HL-60/S4 treated with retinoic acid at 250 ng/mL for 4 days and 3 days (cell line): ENCODE measurements around the gene PRKCZ.

Experiments used
- in situ Hi-C: fragments of 300-500 bp; cut with MboI; formaldehyde crosslinking; loops from 2 replicates; pipeline ENCODE4 v1.7.0; 2022; ENCODE audit warnings: low sequenced_read_pairs

PRKCZ gene

GRCh38 chr1:2213576-2214505, 163.6 kb downstream of the PRKCZ start:
- in situ Hi-C loops, result no loop called here

GRCh38 chr1:2214541-2215241, 164.5 kb downstream of the PRKCZ start:
- in situ Hi-C loops, result no loop called here

- in situ Hi-C loops, result no loop called here
These were observed 165.1 kb downstream of the PRKCZ start for GRCh38 chr1:2215329-2215728.

GRCh38 chr1:2215909-2216766, 165.9 kb downstream of the PRKCZ start:
- in situ Hi-C loops, result no loop called here

- in situ Hi-C loops, result no loop called here
These were observed 166.5 kb downstream of the PRKCZ start for GRCh38 chr1:2216767-2217058.

- in situ Hi-C loops, result no loop called here
These were observed 171.1 kb downstream of the PRKCZ start for GRCh38 chr1:2221271-2221670.

GRCh38 chr1:2224170-2224584, 174.0 kb downstream of the PRKCZ start:
- in situ Hi-C loops, result no loop called here

- in situ Hi-C loops, result no loop called here
These were observed 174.6 kb downstream of the PRKCZ start for GRCh38 chr1:2224631-2225428.

GRCh38 chr1:2226525-2227345, 176.5 kb downstream of the PRKCZ start:
- in situ Hi-C loops, result no loop called here

GRCh38 chr1:2227346-2228156, 177.3 kb downstream of the PRKCZ start:
- in situ Hi-C loops, result no loop called here

GRCh38 chr1:2228157-2228594, 178.0 kb downstream of the PRKCZ start, which contains the start of gene SKI:
Gene SKI, plus strand, starts transcription at chr1:2228319. Its CDS starts 448 bp downstream, at chr1:2228767.
- in situ Hi-C loops, result no loop called here

GRCh38 chr1:2228694-2229036, 178.5 kb downstream of the PRKCZ start:
- in situ Hi-C loops, result no loop called here

GRCh38 chr1:2229037-2229864, 179.0 kb downstream of the PRKCZ start:
- in situ Hi-C loops, result no loop called here

GRCh38 chr1:2229911-2230731, 179.9 kb downstream of the PRKCZ start:
- in situ Hi-C loops, result no loop called here

- in situ Hi-C loops, result no loop called here
These were observed 180.7 kb downstream of the PRKCZ start for GRCh38 chr1:2230781-2231531.

- in situ Hi-C loops, result no loop called here
These were observed 181.5 kb downstream of the PRKCZ start for GRCh38 chr1:2231532-2232254.
